NCI-H2196 treated with DMSO at 0.1 percent for 48 hours (cell line): ENCODE data around the gene RNF169.

ENCODE experiments used
- DNase-seq: peaks from one replicate; lab custom pipeline; 2025; ENCODE audit not compliant: unreplicated experiment; lab: John Stamatoyannopoulos, UW

Gene RNF169

GRCh38 chr11:74863410-74863809 lies 114.8 kb downstream of the RNF169 start:
- DNase-seq = no peak

- DNase-seq = no peak
Measured at GRCh38 chr11:74866557-74866956, 117.9 kb downstream of the RNF169 start.

GRCh38 chr11:74870485-74870884 lies 121.8 kb downstream of the RNF169 start:
- DNase-seq = no peak

- DNase-seq = no peak
Measured at GRCh38 chr11:74871037-74871436, 122.4 kb downstream of the RNF169 start.

- no peak for DNase-seq
Measured at GRCh38 chr11:74877132-74877531, 128.5 kb downstream of the RNF169 start.
